HCT116 (cell line): ENCODE data around the gene RXRA.

Experiments used
- CEBPB ChIP-seq: IDR thresholded peaks from 2 replicates; pipeline ENCODE4 v1.6.1; 2012; ENCODE audit warnings: low read depth
- EZH2 ChIP-seq: fragments of 200-600 bp; sonication (generic); IDR thresholded peaks from 2 replicates; pipeline ENCODE4 v1.6.1; 2017; ENCODE audit warnings: antibody characterized with exemption, mixed run types
- EZH2phosphoT487 ChIP-seq: fragments of 200-600 bp; IDR thresholded peaks from 2 replicates; pipeline ENCODE4 v1.6.1; 2018; ENCODE audit warnings: antibody characterized with exemption, borderline replicate concordance
- POLR2A ChIP-seq: IDR thresholded peaks from 2 replicates; pipeline ENCODE4 v1.7.0; 2011; ENCODE audit warnings: borderline replicate concordance; ENCODE audit not compliant: insufficient read depth, insufficient read length; ENCODE audit errors: extremely low read depth
- REST ChIP-seq: IDR thresholded peaks from 2 replicates; pipeline ENCODE4 v1.6.1; 2012; ENCODE audit warnings: low read depth
- ZNF274 ChIP-seq: fragments of 200-500 bp; sonication (Bioruptor generic); IDR thresholded peaks from 2 replicates; pipeline ENCODE4 v1.6.1; 2014; ENCODE audit warnings: mild to moderate bottlenecking, low read depth, low read length, inconsistent platforms
- TF ChIP-seq, protein P1 (sequence below), 3 experiments: fragments of 200-600 bp in 1 of 3; sonication (generic) in 1 of 3; IDR thresholded peaks in 2 of 3; conservative IDR thresholded peaks in 1 of 3; 2 replicates each; pipeline ENCODE4 v1.5.1; 2012 to 2017; ENCODE audit warnings: low read depth in 2 of 3, low read length in 2 of 3, antibody characterized with exemption in 1 of 3, borderline replicate concordance in 1 of 3, control low read depth in 1 of 3, mild to moderate bottlenecking in 1 of 3, mixed read lengths in 1 of 3, mixed run types in 1 of 3, moderate library complexity in 1 of 3; ENCODE audit not compliant: insufficient read depth in 1 of 3

GRCh38 chr9:134408389-134408788 is 82.1 kb downstream of the RXRA start:
- TF ChIP-seq, protein P1, sequence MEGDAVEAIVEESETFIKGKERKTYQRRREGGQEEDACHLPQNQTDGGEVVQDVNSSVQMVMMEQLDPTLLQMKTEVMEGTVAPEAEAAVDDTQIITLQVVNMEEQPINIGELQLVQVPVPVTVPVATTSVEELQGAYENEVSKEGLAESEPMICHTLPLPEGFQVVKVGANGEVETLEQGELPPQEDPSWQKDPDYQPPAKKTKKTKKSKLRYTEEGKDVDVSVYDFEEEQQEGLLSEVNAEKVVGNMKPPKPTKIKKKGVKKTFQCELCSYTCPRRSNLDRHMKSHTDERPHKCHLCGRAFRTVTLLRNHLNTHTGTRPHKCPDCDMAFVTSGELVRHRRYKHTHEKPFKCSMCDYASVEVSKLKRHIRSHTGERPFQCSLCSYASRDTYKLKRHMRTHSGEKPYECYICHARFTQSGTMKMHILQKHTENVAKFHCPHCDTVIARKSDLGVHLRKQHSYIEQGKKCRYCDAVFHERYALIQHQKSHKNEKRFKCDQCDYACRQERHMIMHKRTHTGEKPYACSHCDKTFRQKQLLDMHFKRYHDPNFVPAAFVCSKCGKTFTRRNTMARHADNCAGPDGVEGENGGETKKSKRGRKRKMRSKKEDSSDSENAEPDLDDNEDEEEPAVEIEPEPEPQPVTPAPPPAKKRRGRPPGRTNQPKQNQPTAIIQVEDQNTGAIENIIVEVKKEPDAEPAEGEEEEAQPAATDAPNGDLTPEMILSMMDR (IDR thresholded peaks at IDR 0.05 in 2 of 3, conservative IDR thresholded peaks at IDR 0.05 in 1 of 3; ENCODE audit: borderline replicate concordance in 1 of 3, insufficient read depth in 1 of 3, low read depth in 2 of 3, low read length in 2 of 3), result no peak
- TF ChIP-seq CEBPB (no peak), EZH2 (no peak), POLR2A (no peak), REST (no peak), EZH2phosphoT487 (no peak), ZNF274 (no peak)
